KMS-11 (cell line): ENCODE measurements around the gene C6orf47.

ENCODE experiments used
- H2AFZ ChIP-seq: fragments of 200-600 bp; sonication (generic); 2 replicates; pipeline ENCODE4 v1.6.1; 2016; ENCODE audit warnings: antibody characterized with exemption, mixed run types, low read depth
- H3K27ac ChIP-seq: fragments of 200-600 bp; sonication (generic); 2 replicates; pipeline ENCODE4 v1.6.1; 2016; ENCODE audit warnings: mild to moderate bottlenecking, mixed run types
- H3K27me3 ChIP-seq: fragments of 200-600 bp; sonication (generic); 2 replicates; pipeline ENCODE4 v1.6.1; 2017; ENCODE audit warnings: mild to moderate bottlenecking, low read depth, mixed run types, moderate library complexity; ENCODE audit not compliant: insufficient read depth
- H3K36me3 ChIP-seq: fragments of 200-600 bp; sonication (generic); 2 replicates; pipeline ENCODE4 v1.6.1; 2017; ENCODE audit warnings: mild to moderate bottlenecking, mixed run types; ENCODE audit not compliant: insufficient read depth
- H3K4me1 ChIP-seq: fragments of 200-600 bp; sonication (generic); 2 replicates; pipeline ENCODE4 v1.6.1; 2016; ENCODE audit warnings: mild to moderate bottlenecking, low read depth, mixed run types; ENCODE audit not compliant: poor library complexity, severe bottlenecking
- H3K4me2 ChIP-seq: fragments of 200-600 bp; sonication (generic); 2 replicates; pipeline ENCODE4 v1.7.0; 2016; ENCODE audit warnings: mild to moderate bottlenecking, mixed run types
- H3K4me3 ChIP-seq: fragments of 200-600 bp; sonication (generic); IDR thresholded peaks from 2 replicates; pipeline ENCODE4 v1.6.1; 2017; ENCODE audit warnings: low read depth, low read length, mixed read lengths; ENCODE audit not compliant: insufficient read depth
- H3K79me2 ChIP-seq: fragments of 200-600 bp; sonication (generic); 2 replicates; pipeline ENCODE4 v1.6.1; 2016; ENCODE audit warnings: low read depth, mixed run types; ENCODE audit not compliant: insufficient read depth
- H3K9ac ChIP-seq: fragments of 200-600 bp; sonication (generic); 2 replicates; pipeline ENCODE4 v1.6.1; 2016; ENCODE audit warnings: mild to moderate bottlenecking, mixed run types
- H4K20me1 ChIP-seq: fragments of 200-600 bp; sonication (generic); 2 replicates; pipeline ENCODE4 v1.6.1; 2016; ENCODE audit warnings: mild to moderate bottlenecking, mixed run types; ENCODE audit not compliant: insufficient read depth
- CTCF ChIP-seq: fragments of 200-600 bp; sonication (generic); conservative IDR thresholded peaks from 2 replicates; pipeline ENCODE4 v1.6.1; 2017; ENCODE audit warnings: low read depth, mild to moderate bottlenecking, antibody characterized with exemption, low read length, moderate library complexity, mixed read lengths

C6orf47 gene

GRCh38 chr6:31643818-31644454 lies 16.6 kb downstream of the C6orf47 start:
- Histone ChIP-seq H3K9ac (no peak overlapping the region), H3K79me2 (no peaks in the 10 kb centered on the region)

GRCh38 chr6:31642798-31643570 lies 17.6 kb downstream of the C6orf47 start:
- Histone ChIP-seq H2AFZ (no peak overlapping the region), H3K27me3 (no peaks in the 10 kb centered on the region), H3K36me3 (peaks cover 3% of the 10 kb centered on the region; the same call in 1 of the 2 replicates), H3K27ac (no peak overlapping the region), H4K20me1 (no peaks in the 10 kb centered on the region), H3K79me2 (no peaks in the 10 kb centered on the region), H3K4me3 (no peak overlapping the region), H3K4me2 (no peak overlapping the region), H3K9ac (no peak overlapping the region), H3K4me1 (peaks cover 3% of the 10 kb centered on the region)
- no peak for TF ChIP-seq CTCF

More at GRCh38 chr6:31643818-31644454, 16.6 kb downstream of the C6orf47 start:
- H3K36me3 ChIP-seq = peaks cover 3% of the 10 kb centered on the region; the same call in 1 of the 2 replicates
- H3K4me2 ChIP-seq = no peak overlapping the region
- H3K4me1 ChIP-seq = peaks cover 3% of the 10 kb centered on the region
- no peak overlapping the region for H2AFZ ChIP-seq
- no peak overlapping the region for H3K4me3 ChIP-seq
- H4K20me1 ChIP-seq = no peaks in the 10 kb centered on the region
- no peak for TF ChIP-seq CTCF
- H3K27ac ChIP-seq = no peak overlapping the region
- H3K27me3 ChIP-seq = no peaks in the 10 kb centered on the region

- no peak overlapping the region for H3K4me2 ChIP-seq
- no peaks in the 10 kb centered on the region for H3K79me2 ChIP-seq
- H3K27ac ChIP-seq = no peak overlapping the region
- H2AFZ ChIP-seq = no peak overlapping the region
- no peaks in the 10 kb centered on the region for H4K20me1 ChIP-seq
- H3K9ac ChIP-seq = no peak overlapping the region
- no peaks in the 10 kb centered on the region for H3K27me3 ChIP-seq
- no peak overlapping the region for H3K4me3 ChIP-seq
- TF ChIP-seq CTCF = no peak
- H3K36me3 ChIP-seq = no peaks in the 10 kb centered on the region
- H3K4me1 ChIP-seq = peaks cover 3% of the 10 kb centered on the region
Measured at GRCh38 chr6:31641370-31641769, 19.2 kb downstream of the C6orf47 start.

GRCh38 chr6:31640612-31641011 lies 20.0 kb downstream of the C6orf47 start:
- H3K9ac ChIP-seq = no peak overlapping the region
- peaks cover under 1% of the 10 kb centered on the region for H3K4me1 ChIP-seq
- H3K27me3 ChIP-seq = no peaks in the 10 kb centered on the region
- H3K4me2 ChIP-seq = no peak overlapping the region
- no peaks in the 10 kb centered on the region for H3K36me3 ChIP-seq
- no peak for TF ChIP-seq CTCF
- H2AFZ ChIP-seq = no peak overlapping the region
- no peak overlapping the region for H3K4me3 ChIP-seq
- H3K79me2 ChIP-seq = no peaks in the 10 kb centered on the region
- no peak overlapping the region for H3K27ac ChIP-seq
- no peaks in the 10 kb centered on the region for H4K20me1 ChIP-seq
